ENCODE data around the gene MYLK4. TPM values are rescaled to one million over a fixed set of nuclear protein-coding genes. Genes with fewer than 3 reads are reported as not detected.

MYLK4 gene
- total RNA-seq, 1 experiment from 2014 or later, result 0.85 TPM

- POLR2A ChIA-PET, result interaction anchor here (0.6 to 1.4 kb wide), 4 partner anchors 9 to 648 kb away, joined by 4 to 5 read pairs (median 4); no protein-coding TSS in a partner anchor
These were observed 14.6 kb upstream of the MYLK4 start, which contains the start of gene WRNIP1 for GRCh38 chr6:2765166-2765895. Gene WRNIP1, plus strand, starts transcription at chr6:2765393. Its CDS starts 230 bp downstream, at chr6:2765623.

GRCh38 chr6:2764610-2765165, 14.0 kb upstream of the MYLK4 start:
- TF ChIP-seq TCF7L2 (IDR thresholded peaks at IDR 0.05; ENCODE audit: low read depth, low read length) (no peak), SIN3A (IDR thresholded peaks at IDR 0.05; ENCODE audit: borderline replicate concordance, insufficient read depth, low read depth, low read length) (no peak), POLR2AphosphoS5 (IDR thresholded peaks at IDR 0.05; ENCODE audit: low read depth, low read length) (peak; percentile 83), REST (IDR thresholded peaks at IDR 0.05; ENCODE audit: insufficient read depth in 1 of 2, low read depth in 2 of 2, low read length in 1 of 2) (no peak)
- TF ChIP-seq, protein P1, sequence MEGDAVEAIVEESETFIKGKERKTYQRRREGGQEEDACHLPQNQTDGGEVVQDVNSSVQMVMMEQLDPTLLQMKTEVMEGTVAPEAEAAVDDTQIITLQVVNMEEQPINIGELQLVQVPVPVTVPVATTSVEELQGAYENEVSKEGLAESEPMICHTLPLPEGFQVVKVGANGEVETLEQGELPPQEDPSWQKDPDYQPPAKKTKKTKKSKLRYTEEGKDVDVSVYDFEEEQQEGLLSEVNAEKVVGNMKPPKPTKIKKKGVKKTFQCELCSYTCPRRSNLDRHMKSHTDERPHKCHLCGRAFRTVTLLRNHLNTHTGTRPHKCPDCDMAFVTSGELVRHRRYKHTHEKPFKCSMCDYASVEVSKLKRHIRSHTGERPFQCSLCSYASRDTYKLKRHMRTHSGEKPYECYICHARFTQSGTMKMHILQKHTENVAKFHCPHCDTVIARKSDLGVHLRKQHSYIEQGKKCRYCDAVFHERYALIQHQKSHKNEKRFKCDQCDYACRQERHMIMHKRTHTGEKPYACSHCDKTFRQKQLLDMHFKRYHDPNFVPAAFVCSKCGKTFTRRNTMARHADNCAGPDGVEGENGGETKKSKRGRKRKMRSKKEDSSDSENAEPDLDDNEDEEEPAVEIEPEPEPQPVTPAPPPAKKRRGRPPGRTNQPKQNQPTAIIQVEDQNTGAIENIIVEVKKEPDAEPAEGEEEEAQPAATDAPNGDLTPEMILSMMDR (IDR thresholded peaks at IDR 0.05), result no peak
- peak; percentile 93 for ATAC-seq
- H3K4me1 ChIP-seq (ENCODE audit: control insufficient read depth, insufficient read depth, low read length), result peaks cover 28% of the 10 kb centered on the region
- no peaks in the 10 kb centered on the region; the same call in 1 of the 2 replicates for H3K36me3 ChIP-seq (ENCODE audit: control insufficient read depth, insufficient read depth, low read length)
- no peaks in the 10 kb centered on the region for H3K27me3 ChIP-seq (ENCODE audit: control insufficient read depth, insufficient read depth, low read length)
- H3K9me3 ChIP-seq (ENCODE audit: control insufficient read depth, insufficient read depth, low read depth, low read length), result 0 out of 2 replicates have a peak, but pooled peaks cover 5% of the 10 kb centered on the region
- no peak for DNase-seq (ENCODE audit: low read depth, low spot score)
- H3K27ac ChIP-seq (ENCODE audit: low read length), result peak overlapping the region; percentile 97
- POLR2A ChIA-PET, result interaction anchor here (0.6 to 1.4 kb wide), 4 partner anchors 8 to 647 kb away, joined by 4 to 5 read pairs (median 4); no protein-coding TSS in a partner anchor
- intact Hi-C loops (cut with micrococcal nuclease; ENCODE audit: unreplicated experiment) (no loop called here), in situ Hi-C loops (cut with HindIII; ENCODE audit: low pct_unique_long_range_greater_than_20kb, low sequenced_read_pairs) (no loop called here)
- no TSS peak for BruUV-seq (replicated peaks)
- CTCF ChIA-PET, result no interaction called here
- H3K4me3 ChIP-seq (ENCODE audit: low read depth in 2 of 2, low read length in 2 of 2), result peak overlapping the region; percentile 74 to 89

More at GRCh38 chr6:2765166-2765895, 14.6 kb upstream of the MYLK4 start, which contains the start of gene WRNIP1:
- TF ChIP-seq TCF7L2 (IDR thresholded peaks at IDR 0.05; ENCODE audit: low read depth, low read length), result no peak
- TF ChIP-seq, protein P1 (IDR thresholded peaks at IDR 0.05), result peak; percentile 88
- ATAC-seq (peak; percentile 94), DNase-seq (ENCODE audit: low read depth, low spot score) (peak; percentile 88)
- H3K36me3 ChIP-seq (ENCODE audit: control insufficient read depth, insufficient read depth, low read length), result no peaks in the 10 kb centered on the region; the same call in 1 of the 2 replicates
- peak within 1 kb of the TSS; percentile 97 for H3K27ac ChIP-seq (ENCODE audit: low read length)
- H3K9me3 ChIP-seq (ENCODE audit: control insufficient read depth, insufficient read depth, low read depth, low read length), result 0 out of 2 replicates have a peak, but pooled peaks cover 2% of the 10 kb centered on the region
- no peaks in the 10 kb centered on the region for H3K27me3 ChIP-seq (ENCODE audit: control insufficient read depth, insufficient read depth, low read length)
- no TSS peak for BruUV-seq (replicated peaks)
- in situ Hi-C loops (cut with HindIII; ENCODE audit: low pct_unique_long_range_greater_than_20kb, low sequenced_read_pairs) (no loop called here), intact Hi-C loops (cut with micrococcal nuclease; ENCODE audit: unreplicated experiment) (no loop called here)
- CTCF ChIA-PET, result interaction anchor here (0.6 to 1.4 kb wide), 2 partner anchors 81 to 638 kb away, joined by 3 read pairs; no protein-coding TSS in a partner anchor
- H3K4me1 ChIP-seq (ENCODE audit: control insufficient read depth, insufficient read depth, low read length), result peaks cover 33% of the 10 kb centered on the region
- peak within 1 kb of the TSS; percentile 89 to 91 for H3K4me3 ChIP-seq (ENCODE audit: low read depth in 2 of 2, low read length in 2 of 2)

Data from Panc1 (cell line).